Measurements from ENCODE around the gene GOT1. TPM values are rescaled to one million over a fixed set of nuclear protein-coding genes. Genes with fewer than 3 reads are reported as not detected.

The GOT1 gene
- total and polyA plus RNA-seq, 4 donors = 73.5 to 271 (median 123) TPM

GRCh38 chr10:99387541-99387940 is 42.9 kb downstream of the GOT1 start:
- H3K4me3 ChIP-seq (ENCODE audit: low read depth in 1 of 3, low read length in 3 of 3) = no peak overlapping the region
- no peaks in the 10 kb centered on the region for H3K9me3 ChIP-seq (ENCODE audit: control insufficient read depth in 4 of 4, low read length in 3 of 4)
- no peak overlapping the region for H3K27ac ChIP-seq (ENCODE audit: low read depth in 1 of 2, low read length in 2 of 2)
- no peaks in the 10 kb centered on the region for H3K36me3 ChIP-seq (ENCODE audit: control insufficient read depth in 4 of 4, insufficient read depth in 3 of 4, low read depth in 1 of 4, low read length in 3 of 4)
- TF ChIP-seq JUND (IDR thresholded peaks at IDR 0.05) = no peak
- TF ChIP-seq HNF4G (IDR thresholded peaks at IDR 0.05) = no peak
- TF ChIP-seq REST (IDR thresholded peaks at IDR 0.05) = no peak
- TF ChIP-seq, protein P1, sequence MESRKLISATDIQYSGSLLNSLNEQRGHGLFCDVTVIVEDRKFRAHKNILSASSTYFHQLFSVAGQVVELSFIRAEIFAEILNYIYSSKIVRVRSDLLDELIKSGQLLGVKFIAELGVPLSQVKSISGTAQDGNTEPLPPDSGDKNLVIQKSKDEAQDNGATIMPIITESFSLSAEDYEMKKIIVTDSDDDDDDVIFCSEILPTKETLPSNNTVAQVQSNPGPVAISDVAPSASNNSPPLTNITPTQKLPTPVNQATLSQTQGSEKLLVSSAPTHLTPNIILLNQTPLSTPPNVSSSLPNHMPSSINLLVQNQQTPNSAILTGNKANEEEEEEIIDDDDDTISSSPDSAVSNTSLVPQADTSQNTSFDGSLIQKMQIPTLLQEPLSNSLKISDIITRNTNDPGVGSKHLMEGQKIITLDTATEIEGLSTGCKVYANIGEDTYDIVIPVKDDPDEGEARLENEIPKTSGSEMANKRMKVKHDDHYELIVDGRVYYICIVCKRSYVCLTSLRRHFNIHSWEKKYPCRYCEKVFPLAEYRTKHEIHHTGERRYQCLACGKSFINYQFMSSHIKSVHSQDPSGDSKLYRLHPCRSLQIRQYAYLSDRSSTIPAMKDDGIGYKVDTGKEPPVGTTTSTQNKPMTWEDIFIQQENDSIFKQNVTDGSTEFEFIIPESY (IDR thresholded peaks at IDR 0.05) = no peak
- TF ChIP-seq FOXA2 (IDR thresholded peaks at IDR 0.05) = no peak
- TF ChIP-seq TAF1 (conservative IDR thresholded peaks at IDR 0.05) = no peak
- TF ChIP-seq, protein P2, sequence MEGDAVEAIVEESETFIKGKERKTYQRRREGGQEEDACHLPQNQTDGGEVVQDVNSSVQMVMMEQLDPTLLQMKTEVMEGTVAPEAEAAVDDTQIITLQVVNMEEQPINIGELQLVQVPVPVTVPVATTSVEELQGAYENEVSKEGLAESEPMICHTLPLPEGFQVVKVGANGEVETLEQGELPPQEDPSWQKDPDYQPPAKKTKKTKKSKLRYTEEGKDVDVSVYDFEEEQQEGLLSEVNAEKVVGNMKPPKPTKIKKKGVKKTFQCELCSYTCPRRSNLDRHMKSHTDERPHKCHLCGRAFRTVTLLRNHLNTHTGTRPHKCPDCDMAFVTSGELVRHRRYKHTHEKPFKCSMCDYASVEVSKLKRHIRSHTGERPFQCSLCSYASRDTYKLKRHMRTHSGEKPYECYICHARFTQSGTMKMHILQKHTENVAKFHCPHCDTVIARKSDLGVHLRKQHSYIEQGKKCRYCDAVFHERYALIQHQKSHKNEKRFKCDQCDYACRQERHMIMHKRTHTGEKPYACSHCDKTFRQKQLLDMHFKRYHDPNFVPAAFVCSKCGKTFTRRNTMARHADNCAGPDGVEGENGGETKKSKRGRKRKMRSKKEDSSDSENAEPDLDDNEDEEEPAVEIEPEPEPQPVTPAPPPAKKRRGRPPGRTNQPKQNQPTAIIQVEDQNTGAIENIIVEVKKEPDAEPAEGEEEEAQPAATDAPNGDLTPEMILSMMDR (IDR thresholded peaks at IDR 0.05; ENCODE audit: low read depth, low read length, missing input control) = no peak
- TF ChIP-seq MAX (IDR thresholded peaks at IDR 0.05) = no peak
- no peak for TF ChIP-seq FOXA1 (IDR thresholded peaks at IDR 0.05)
- no peak for TF ChIP-seq SP1 (IDR thresholded peaks at IDR 0.05)
- TF ChIP-seq, protein P3, sequence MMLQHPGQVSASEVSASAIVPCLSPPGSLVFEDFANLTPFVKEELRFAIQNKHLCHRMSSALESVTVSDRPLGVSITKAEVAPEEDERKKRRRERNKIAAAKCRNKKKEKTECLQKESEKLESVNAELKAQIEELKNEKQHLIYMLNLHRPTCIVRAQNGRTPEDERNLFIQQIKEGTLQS (IDR thresholded peaks at IDR 0.05) = no peak
- no peak for TF ChIP-seq GABPA (IDR thresholded peaks at IDR 0.05 in 1 of 2, conservative IDR thresholded peaks at IDR 0.05 in 1 of 2)
- no peak for TF ChIP-seq RAD21 (IDR thresholded peaks at IDR 0.05)
- TF ChIP-seq YY1 (IDR thresholded peaks at IDR 0.05) = no peak
- no peak for TF ChIP-seq NR2F2 (IDR thresholded peaks at IDR 0.05)
- DNase-seq (ENCODE audit: low spot score) = no peak
- H3K9ac ChIP-seq (ENCODE audit: low read depth in 1 of 2, low read length in 2 of 2) = no peak overlapping the region
- H3K27me3 ChIP-seq (ENCODE audit: control insufficient read depth in 4 of 4, insufficient read depth in 4 of 4, low read length in 3 of 4) = no peaks in the 10 kb centered on the region
- WGBS = 87% methylated on average over 11 of the region's 11 CpGs
- H3K4me1 ChIP-seq (ENCODE audit: control insufficient read depth in 4 of 4, insufficient read depth in 4 of 4, low read length in 3 of 4) = peaks cover 0 to 2% (median 0%) of the 10 kb centered on the region in 4 donors

DNA sequence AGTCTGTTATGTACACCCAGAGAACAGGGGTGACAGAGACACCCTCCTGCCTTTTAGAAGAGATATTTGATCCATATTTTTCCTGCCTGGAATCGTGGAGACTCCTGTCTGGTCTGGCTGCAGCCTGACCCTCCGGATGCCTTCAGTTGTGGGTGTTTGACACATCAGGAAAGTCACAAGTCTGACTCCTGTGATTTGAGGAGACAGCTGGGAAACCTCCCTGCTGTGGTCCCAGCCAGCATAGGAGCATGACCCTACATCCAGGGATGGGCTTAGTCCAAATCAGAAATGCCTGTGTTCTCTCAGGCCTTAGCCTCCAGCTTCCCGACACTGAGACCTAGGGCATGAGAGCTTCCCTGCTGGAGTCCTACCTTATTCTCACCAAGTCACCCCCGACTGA is 43.4 kb downstream of the GOT1 start:
- TF ChIP-seq RAD21 (IDR thresholded peaks at IDR 0.05) (no peak), GABPA (IDR thresholded peaks at IDR 0.05 in 1 of 2, conservative IDR thresholded peaks at IDR 0.05 in 1 of 2) (no peak), TAF1 (conservative IDR thresholded peaks at IDR 0.05) (no peak), RXRA (IDR thresholded peaks at IDR 0.05) (no peak), HNF4A (conservative IDR thresholded peaks at IDR 0.05) (no peak), HNF4G (IDR thresholded peaks at IDR 0.05) (no peak)
- TF ChIP-seq, protein P2 (IDR thresholded peaks at IDR 0.05; ENCODE audit: low read depth, low read length, missing input control) = no peak
- H3K27ac ChIP-seq (ENCODE audit: low read depth in 1 of 2, low read length in 2 of 2) = no peak overlapping the region
- H3K27me3 ChIP-seq (ENCODE audit: control insufficient read depth in 4 of 4, insufficient read depth in 4 of 4, low read length in 3 of 4) = no peaks in the 10 kb centered on the region

More for the DNA sequence above, 43.4 kb downstream of the GOT1 start:
- Histone ChIP-seq H3K9me3 (ENCODE audit: control insufficient read depth in 4 of 4, low read length in 3 of 4) (no peaks in the 10 kb centered on the region), H3K4me1 (ENCODE audit: control insufficient read depth in 4 of 4, insufficient read depth in 4 of 4, low read length in 3 of 4) (no peaks in the 10 kb centered on the region), H3K36me3 (ENCODE audit: control insufficient read depth in 4 of 4, insufficient read depth in 3 of 4, low read depth in 1 of 4, low read length in 3 of 4) (no peaks in the 10 kb centered on the region), H3K4me3 (ENCODE audit: low read depth in 1 of 3, low read length in 3 of 3) (no peak overlapping the region), H3K9ac (ENCODE audit: low read depth in 1 of 2, low read length in 2 of 2) (no peak overlapping the region)
- DNase-seq (ENCODE audit: low spot score) = no peak
- 80% methylated on average over 4 of the region's 4 CpGs for WGBS

Measured in liver (tissue), 9 donors.